Activated T-helper 1 cell treated with anti-CD3 and anti-CD28 coated beads, Interleukin-2, amount 50 U/mL, for 16 hours (primary cell): Measurements from ENCODE around the gene SSR3.
"Not testable (repeated sequence)": the region's sequence is repeated elsewhere in the genome, so short reads cannot be mapped to it uniquely, and the experiment has no call there.

Experiments
- DNase-seq, 2 donors: peaks; one replicate each; pipeline ENCODE4 v3.0.0-alpha.2; 2020; ENCODE audit warnings: low read depth in 1 of 2, low spot score in 1 of 2

SSR3 gene

GRCh38 chr3:156576051-156576450 lies 21.1 kb upstream of the SSR3 start:
- no peak for DNase-seq

GRCh38 chr3:156575641-156576040 lies 20.7 kb upstream of the SSR3 start:
- no peak for DNase-seq

GRCh38 chr3:156569881-156570280 lies 15.0 kb upstream of the SSR3 start:
- DNase-seq, result not testable (repeated sequence)

DNA sequence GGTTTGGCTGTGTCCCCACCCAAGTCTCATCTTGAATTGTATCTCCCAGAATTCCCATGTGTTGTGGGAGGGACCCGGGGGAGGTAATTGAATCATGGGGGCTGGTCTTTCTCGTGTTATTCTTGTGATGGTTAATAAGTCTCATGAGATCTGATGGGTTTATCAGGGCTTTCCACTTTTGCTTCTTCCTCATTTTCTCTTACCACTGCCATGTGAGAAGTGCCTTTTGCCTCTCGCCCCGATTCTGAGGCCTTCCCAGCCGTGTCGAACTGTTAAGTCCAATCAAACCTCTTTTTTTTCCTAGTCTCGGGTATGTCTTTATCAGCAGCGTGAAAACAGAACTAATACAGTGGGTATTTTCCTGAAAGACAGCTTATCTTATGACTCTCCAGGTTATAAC lies 14.1 kb upstream of the SSR3 start:
- DNase-seq, result not testable (repeated sequence)

GRCh38 chr3:156563900-156564682 lies 9.2 kb upstream of the SSR3 start:
- DNase-seq, result no peak

DNA sequence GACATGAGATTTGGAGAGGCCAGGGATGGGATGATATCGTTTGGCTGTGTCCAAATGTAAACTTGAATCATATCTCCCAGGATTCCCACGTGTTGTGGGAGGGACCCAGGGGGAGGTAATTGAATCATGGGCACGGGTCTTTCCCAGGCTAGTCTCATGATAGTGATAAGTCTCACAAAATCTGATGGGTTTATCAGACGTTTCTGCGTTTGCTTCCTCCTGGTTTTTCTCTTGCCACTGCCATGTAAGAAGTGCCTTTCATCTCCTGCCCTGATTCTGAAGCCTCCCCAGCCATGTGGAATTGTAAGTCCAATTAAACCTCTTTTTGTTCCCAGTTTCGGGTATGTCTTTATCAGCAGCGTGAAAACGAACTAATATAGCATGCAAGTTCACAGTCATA lies 7.6 kb upstream of the SSR3 start:
- not testable (repeated sequence) for DNase-seq

GRCh38 chr3:156561533-156561932 lies 6.6 kb upstream of the SSR3 start:
- DNase-seq, result no peak

- DNase-seq, result no peak
Measured at GRCh38 chr3:156559321-156559720, 4.4 kb upstream of the SSR3 start.

- DNase-seq, result no peak
Measured at GRCh38 chr3:156558389-156558788, 3.5 kb upstream of the SSR3 start.

GRCh38 chr3:156554515-156554841 lies 439 bp downstream of the SSR3 start:
- no peak for DNase-seq

GRCh38 chr3:156553705-156554356 lies 1.1 kb downstream of the SSR3 start:
- DNase-seq, result no peak

GRCh38 chr3:156552973-156553372 lies 1.9 kb downstream of the SSR3 start:
- no peak for DNase-seq

GRCh38 chr3:156551746-156552145 lies 3.2 kb downstream of the SSR3 start:
- DNase-seq, result no peak

DNA sequence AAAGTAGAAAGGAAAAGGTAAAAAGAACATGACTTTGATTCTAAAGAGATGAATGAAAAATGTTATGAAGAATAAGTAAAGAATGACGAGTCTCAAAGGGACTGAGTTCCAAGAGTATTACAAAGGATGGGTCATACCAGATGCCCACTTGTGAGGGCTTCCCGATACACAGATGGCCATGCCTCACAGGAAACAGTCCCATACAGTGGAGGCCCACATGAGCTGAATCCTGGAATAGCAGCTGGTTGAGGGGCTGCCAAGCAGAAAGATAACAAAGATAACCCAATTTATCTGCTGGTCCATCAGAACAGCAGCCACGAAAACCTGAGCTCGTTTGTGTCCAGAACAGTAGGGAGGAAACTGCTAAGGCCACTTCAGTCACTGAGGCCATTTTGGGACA lies 3.7 kb downstream of the SSR3 start:
- DNase-seq, result no peak

GRCh38 chr3:156548902-156549301 lies 6.0 kb downstream of the SSR3 start:
- DNase-seq, result no peak

- DNase-seq, result no peak
Measured at GRCh38 chr3:156548041-156548687, 6.8 kb downstream of the SSR3 start.

DNA sequence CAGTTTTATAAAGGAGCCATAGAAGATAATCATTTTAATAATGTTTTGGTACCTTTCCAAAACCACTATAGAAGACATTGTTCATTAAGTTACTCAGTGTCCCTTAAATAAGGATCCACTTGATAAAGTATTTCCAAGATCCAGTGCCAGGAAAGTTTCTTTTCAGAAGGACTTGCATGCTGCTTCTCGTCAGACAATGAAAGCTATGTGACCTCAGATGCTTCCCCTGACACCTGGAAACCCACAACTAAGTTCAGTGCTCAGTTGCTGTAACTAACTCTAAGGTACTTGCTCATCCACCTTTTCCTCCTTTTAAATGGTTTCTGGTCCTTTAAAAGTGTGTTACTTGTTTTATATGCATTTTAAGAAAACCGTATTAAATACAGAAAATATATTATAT lies 7.3 kb downstream of the SSR3 start:
- no peak for DNase-seq

DNA sequence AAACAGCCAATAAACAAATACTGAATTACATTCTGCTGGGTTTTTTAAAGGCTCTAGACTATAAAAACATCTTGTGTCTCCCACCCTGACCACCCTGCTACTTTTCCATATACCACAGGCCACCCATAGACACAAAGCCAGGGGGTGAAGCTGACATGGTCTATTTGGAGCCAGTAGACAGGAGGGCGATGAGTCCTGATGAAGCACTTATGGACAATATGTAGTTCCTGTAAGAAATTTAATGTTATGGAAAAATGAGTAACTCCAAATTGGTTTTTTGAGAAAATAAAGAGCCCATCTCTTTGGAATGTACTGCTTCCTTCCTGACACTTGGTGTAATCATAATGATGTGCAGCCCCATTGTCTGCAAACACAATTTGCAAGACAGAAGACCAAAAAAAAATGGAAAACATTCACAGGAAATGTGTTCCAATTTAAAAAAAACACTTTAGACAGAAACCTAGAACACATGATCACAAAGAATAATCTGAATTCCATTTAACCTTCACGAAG lies 11.8 kb downstream of the SSR3 start:
- no peak for DNase-seq

DNA sequence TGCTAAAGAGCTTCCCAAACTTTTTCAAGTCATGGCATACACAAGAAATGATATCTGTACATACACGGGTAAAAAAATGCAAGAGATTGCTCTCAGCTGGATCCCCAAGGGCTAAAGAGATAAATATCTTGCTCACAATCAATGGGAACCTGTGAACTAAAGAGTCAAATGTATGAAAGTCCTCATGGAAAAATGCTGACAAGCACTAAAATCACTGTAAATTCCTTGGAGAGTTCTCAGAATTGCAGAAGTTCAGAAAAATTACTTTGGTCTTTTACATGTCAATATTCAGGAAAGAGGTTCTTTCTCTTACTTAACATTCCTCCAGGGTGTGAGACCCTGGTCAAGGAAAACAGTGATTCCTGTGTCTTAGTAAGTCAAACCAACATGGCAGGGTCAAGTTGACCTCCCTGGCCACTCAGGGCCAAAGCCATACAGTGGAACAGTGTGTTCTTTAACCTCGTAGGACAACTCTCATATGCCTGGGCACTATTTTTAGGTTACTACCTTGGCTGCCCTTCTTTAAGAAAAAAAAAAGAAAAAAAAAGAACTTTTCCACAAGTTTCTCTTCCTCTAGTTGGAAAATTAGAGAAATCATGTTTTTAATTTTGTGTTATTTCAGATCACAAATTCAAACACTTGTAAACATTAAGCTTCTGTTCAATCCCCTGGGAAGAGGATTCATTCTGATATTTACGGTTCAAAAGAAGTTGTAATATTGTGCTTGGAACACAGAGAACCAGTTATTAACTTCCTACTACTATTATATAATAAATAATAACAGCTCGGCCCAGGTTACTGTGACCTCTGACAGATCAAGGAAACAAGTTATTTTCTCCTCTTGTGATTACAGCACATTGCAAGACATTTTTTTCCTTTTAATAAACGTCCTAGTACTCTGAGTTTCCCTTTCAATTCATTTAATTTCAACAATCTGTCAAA lies 12.5 kb downstream of the SSR3 start:
- DNase-seq, result no peak

- DNase-seq, result no peak
Measured at GRCh38 chr3:156539802-156540201, 15.1 kb downstream of the SSR3 start.

- no peak for DNase-seq
Measured at GRCh38 chr3:156539051-156539450, 15.9 kb downstream of the SSR3 start.
